SIG-M5 treated with dmso at 0.1 percent for 504 hours (cell line): ENCODE data around the gene IQSEC3.
"Not testable (repeated sequence)": the region's sequence is repeated elsewhere in the genome, so short reads cannot be mapped to it uniquely, and the experiment has no call there.

Source experiments
- DNase-seq: peaks from one replicate; lab custom pipeline; 2025; ENCODE audit not compliant: unreplicated experiment; lab: John Stamatoyannopoulos, UW

The IQSEC3 gene

DNA sequence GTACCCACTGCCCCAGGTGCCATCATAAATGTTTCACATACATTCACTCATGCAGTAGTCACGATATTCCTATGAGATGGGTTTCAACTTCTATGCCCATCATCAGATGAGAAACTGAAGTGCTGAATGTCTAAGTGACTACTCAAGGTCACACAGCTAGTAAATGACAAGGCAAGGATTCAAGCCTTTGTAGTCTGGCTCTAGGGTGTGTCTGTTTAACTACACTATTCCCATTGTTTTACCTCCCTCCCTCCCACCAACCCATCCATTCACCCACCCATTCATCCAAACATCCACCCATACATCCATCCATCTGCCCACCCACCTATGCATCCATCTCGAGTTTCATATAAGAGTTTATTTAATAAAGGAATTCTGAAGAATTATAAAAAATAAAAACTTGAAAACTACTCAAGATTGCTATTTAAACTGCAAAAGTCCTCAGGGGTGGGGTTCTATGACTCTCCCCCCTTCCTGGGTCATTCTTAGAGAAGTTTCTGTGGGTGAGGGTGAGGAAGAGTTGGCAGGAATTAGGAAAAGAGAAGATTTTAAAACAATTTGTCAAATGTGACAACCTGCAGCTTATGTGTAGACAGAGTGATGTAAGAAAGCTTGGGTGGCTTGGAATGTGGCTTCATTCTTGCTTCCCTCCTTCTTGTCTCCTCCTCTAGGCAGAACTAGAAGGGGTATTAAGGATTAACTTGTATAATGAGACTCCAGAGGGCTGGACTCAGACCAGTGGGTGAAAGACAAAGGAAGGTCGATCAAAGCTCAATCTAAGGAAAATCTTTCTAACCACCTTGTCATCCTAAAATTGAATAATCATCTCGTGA lies 13.4 kb upstream of the IQSEC3 start:
- DNase-seq = not testable (repeated sequence)

DNA sequence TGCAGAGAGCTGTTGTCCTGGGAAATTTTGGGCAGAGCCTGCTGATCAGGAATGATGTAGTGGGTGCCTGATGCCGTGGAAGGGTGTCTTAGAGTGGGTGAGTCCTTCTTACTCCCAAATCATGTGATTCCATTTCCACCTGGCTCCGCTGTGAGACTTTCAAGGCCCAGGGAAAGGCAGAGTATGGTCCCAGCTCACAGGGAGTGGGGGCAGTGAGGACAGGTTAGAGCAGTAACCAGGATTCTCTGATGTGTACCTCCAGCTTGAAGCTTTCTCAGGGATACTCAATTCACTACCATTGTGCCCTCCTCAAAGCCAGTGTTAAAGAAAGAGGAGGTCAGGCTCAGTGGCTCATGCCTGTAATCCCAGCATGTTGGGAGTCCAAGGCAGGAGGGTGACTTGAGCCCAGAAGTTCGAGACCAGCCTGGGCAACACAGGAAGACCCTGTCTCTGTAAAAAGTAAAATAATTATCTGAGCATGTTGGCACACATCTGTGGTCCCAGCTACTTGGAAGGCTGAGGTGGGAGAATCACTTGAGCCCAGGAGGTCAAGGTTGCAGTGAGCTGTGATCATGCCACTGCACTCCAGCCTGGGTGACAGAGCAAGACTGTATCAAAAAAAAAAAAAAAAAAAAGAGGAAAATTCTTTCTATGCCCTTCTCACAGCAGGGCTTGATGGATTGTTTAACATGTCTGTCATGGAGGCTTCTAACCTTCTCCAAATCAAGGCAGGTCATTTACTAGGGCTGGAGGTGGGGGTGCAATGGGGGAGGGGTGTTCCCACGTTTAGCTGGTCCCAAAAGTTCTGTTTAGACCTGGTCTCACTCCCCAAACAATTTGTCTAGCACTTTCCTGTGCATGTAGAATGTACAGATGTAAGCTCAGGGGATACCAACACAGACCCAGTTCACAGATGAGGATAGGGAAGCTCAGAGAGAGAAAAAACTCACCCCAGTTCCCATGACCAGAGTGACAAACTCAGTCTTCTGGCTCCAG lies 12.5 kb upstream of the IQSEC3 start:
- no peak for DNase-seq

- no peak for DNase-seq
Observed at GRCh38 chr12:54750-55535, 11.6 kb upstream of the IQSEC3 start.

DNA sequence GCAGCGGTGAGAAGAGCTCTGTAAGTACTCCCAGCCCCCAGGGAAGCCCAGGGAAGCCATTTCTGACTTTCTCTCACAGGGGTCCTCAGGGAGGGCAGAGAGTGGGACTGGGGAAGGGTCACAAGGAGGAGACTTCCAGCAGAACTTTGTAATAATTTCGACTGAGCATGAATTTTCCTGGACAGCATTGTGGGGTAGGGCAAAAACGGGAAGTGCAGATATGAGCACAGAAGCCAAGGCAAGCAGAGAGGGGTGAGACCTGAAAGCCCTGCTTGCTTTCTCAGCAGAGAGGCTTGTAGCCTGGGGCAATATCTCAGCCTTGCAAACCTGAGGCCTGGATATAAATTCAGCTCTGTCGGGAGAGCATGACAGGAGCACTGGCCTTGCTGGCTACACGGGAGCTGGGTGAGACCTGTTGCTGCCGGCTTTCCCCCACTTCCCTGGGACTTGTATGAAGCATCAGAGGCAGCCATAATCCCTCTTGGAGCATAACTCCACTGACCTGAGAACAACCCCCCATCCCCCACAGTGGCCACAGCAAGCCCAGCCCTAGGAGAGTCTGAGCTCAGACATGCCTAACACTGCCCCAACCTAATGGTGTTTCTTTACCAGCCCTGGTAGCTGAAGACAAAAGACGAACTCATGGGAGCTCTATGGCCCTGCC lies 9.8 kb upstream of the IQSEC3 start:
- no peak for DNase-seq

DNA sequence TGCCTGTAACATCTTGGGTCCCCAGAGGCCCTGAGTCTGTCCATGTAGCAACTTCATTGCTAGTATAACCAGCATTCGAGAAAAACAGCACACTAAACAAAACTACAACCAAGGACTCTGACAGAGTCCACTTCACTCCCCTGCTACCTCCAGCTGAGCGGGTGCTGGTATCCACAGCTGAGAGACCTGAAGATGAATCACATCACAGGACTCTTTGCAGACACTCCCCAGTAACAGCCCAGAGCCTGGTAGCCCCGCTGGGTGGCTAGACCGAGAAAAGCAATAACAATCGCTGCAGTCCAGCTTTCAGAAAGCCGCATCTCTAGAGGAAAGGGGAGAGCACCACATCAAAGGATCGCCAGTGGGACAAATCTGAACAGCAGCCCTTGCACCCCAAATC lies 9.0 kb upstream of the IQSEC3 start:
- DNase-seq = no peak

DNA sequence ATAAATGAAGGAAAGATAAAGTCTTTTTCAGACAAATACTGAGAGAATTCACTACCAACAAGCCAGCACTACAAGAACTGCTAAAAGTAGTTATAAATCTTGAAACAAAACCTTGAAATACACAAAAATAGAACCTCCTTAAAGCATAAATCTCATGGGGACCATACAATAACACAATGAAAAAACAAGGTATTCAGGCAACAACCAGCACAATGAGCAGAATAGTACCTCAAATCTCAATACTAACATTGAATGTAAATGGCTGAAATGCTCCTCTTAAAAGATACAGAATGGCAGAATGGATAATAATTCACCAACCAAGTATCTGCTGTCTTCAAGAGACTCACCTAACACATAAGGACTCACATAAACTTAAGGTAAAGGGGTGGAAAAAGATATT lies 7.7 kb upstream of the IQSEC3 start:
- no peak for DNase-seq

DNA sequence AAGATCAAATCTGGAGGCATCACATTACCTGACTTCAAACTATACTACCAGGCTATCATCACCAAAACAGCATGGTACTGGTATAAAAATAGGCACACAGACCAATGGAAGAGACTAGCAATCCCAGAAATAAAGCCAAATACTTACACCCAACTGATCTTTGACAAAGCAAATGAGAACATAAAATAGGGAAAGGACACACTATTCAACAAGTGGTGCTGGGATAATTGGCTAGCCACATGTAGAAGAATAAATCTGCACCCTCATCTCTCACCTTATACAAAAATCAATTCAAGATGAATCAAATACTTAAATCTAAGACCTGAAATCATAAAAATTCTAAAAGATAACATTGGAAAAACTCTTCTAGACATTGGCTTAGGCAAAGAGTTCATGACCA lies 4.7 kb upstream of the IQSEC3 start:
- not testable (repeated sequence) for DNase-seq

DNA sequence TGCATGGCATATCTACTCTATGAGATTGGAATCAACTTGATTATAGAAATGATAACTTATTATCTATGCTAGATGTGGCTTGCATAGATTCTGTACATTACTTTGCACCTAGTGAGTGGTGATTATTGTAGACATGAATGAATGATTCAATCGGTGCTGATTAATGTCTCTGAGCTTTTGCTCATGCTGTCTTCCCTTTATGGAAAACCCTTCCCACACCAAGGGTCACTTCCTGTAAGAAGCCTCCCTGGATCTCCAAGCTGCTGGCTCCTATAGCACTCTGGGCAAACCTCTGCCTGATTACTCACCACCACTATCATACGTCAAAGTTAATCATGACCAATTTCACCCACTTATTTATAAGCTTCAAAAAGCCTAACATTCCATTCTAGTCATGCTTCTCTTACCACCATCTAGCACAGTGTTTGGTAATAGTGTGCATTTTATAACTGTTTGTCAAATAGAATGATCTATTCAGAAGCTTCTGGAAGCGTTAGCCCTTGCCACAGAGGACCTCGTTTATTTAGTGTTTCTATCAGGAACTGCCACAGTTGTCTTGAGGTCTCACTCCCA lies 990 bp upstream of the IQSEC3 start:
- DNase-seq = not testable (repeated sequence)

- DNase-seq = not testable (repeated sequence)
Observed at GRCh38 chr12:66782-67504, 376 bp downstream of the IQSEC3 start.

DNA sequence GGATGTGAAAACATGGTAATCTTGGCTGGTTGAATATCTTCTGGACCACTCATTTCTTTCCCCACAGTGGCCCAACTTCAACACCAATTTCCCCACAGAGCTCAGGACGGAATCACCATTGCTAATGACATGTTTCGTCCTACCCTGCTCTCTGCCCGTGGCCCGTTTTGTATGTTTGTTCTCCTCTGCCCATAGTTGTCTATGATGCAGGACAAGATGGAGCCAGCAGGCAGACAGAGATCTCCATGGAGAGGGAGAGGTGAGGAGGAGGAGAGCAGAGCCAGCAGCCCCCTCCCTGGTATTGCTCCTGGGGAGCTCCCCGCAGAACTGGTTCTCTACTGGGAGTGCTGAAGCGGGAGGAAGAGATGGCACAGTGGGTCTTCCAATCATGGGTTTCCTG lies 3.1 kb downstream of the IQSEC3 start:
- not testable (repeated sequence) for DNase-seq

GRCh38 chr12:70541-70940 lies 4.0 kb downstream of the IQSEC3 start:
- DNase-seq = not testable (repeated sequence)

DNA sequence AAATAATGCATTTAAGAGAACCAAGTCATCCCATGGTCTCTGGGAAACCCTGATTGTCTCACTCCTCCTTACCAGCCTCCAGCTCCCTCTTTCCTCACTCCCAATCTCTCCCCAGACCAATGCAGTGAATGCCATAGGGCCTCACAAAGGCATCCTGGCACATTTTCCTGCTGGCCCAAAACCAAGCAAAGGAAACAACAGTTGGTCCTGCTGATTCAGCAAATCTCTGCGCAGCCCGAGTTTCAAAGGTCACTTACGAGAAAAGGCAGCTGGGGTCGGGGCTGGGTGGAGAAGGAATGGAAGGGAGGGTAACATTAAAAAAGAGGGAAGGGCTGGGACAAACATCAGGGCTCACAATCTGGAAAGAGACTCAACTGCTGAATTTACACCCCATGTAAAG lies 5.5 kb downstream of the IQSEC3 start:
- not testable (repeated sequence) for DNase-seq

GRCh38 chr12:74420-75190 lies 8.0 kb downstream of the IQSEC3 start:
- DNase-seq = not testable (repeated sequence)

GRCh38 chr12:75541-75940 lies 9.0 kb downstream of the IQSEC3 start:
- not testable (repeated sequence) for DNase-seq

GRCh38 chr12:76102-76501 lies 9.5 kb downstream of the IQSEC3 start:
- not testable (repeated sequence) for DNase-seq

DNA sequence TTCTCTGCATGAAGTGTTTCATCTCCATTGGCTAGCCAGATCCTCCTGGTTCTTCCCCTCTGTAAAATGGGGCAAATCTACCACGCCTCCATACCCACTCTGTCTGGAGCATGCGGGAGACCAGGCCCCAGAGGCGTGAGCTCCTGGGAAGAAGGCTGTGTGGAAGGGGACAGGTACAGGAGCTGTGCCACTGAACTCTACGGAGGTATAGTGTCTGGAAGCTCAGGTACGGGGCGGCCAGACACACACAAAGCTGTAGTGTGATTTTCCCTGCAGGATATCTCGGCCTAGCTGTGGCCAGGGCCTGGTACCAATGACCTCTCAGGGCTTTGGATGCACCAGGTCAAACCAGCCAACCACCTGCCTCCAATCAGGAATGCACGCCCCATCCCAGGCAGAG lies 10.0 kb downstream of the IQSEC3 start:
- DNase-seq = not testable (repeated sequence)

DNA sequence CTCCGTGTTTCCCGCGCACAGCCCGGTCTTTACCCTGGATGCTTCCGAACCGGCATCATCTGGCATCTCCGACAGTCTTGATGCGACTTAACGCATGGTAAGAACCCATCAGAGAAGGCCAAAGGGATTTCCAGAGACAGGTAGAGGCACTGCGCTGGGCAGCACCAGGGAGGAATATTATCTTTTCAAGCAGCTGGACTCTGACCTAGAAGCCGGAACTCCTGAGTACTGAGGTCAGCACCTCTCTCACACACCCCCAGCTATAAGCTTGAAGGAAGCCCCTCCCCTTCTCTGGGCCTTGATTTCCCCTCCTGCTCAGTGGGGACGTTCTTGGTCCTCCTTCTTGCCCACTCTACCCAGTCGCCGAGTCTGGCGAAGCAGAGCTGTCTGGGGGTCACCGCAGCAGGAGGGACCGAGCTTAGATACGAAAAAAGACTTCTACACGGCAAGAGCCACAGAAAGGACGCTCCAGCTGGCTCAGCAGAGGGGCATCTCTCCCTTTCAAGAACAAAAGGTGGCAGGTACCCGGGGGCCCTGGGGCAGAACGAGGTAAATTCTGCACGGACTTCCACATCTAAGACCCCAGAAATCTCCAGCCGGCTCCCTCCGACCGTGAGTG lies 10.6 kb downstream of the IQSEC3 start:
- DNase-seq = not testable (repeated sequence)

- DNase-seq = not testable (repeated sequence)
Observed at GRCh38 chr12:77769-78383, 11.3 kb downstream of the IQSEC3 start.
